Activated CD4-positive, alpha-beta T cell treated with anti-CD3 and anti-CD28 coated beads, Interleukin-2, Interleukin-6, amounts not matched to agents 100 ng/mL and 50 ng/mL, durations not matched to agents 16 hours and 8 hours (primary cell): Measurements from ENCODE around the gene TMC8.
A peak's percentile ranks its signal among the peaks of the same experiment; 100 is the strongest.

ENCODE experiments used
- DNase-seq: peaks from one replicate; pipeline ENCODE4 v3.0.0-alpha.2; 2020

The TMC8 gene

GRCh38 chr17:78124081-78124835 lies 6.3 kb upstream of the TMC8 start:
- DNase-seq = no peak

DNA sequence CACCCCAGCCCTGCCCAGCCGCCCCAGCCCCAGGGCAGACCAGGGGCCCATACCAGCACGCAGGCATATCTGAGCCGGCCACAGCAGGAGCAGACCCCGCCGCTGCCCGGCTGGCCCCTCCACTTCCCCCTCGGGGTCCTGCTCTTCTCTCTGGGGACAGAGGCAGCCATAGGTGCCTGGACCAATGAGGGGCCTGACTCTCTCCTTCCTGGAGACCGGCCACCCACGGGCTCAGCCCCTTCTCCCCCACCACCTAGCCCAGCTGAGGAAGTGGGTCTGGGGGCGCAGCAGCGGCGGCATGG lies 5.8 kb upstream of the TMC8 start:
- DNase-seq = no peak

GRCh38 chr17:78125138-78125913 lies 5.2 kb upstream of the TMC8 start:
- no peak for DNase-seq

DNA sequence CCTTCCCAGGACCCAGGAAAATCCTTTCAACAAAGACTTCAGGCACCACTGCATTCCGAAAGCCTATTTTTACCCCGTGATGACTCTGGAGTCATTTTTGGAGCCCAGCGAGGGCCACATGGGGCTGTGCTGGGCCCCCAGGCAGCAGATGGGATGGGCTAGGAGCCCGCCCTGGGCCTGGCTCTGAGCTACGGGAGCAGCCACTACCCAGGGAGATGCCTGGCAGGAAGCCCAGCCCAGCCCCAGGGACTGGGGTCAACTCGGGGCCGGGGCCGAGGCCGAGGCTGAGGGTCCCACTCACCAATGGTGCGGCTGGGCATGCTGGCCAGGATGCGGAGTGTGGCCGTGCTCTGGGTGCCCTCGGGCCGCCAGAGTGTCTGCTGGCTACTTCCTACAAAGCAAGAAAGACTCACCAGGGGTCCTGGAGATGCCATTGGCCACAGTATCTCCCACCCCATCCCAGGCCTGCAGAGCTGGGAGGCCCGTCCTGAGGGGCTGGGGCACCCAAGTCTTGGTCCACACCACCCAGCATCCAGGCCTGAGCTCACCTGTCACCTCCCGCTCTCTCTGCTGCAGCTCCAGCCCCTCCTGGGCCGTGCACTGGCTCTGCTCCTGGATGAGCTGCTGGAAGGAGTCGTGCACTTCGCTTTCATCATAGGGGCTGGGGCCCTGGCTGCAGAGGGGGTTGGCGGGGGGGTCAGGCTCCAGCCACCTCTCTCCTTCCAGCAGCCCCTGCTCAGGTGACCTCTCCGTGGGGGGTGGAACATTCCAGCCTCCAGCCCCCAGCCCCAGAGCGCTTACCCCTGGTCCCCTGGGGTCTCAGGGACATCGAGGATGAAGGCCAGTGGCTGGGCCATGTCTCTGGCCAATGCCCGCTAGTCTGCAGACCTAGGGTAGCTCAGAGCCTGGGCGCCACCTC lies 4.3 kb upstream of the TMC8 start:
- no peak for DNase-seq

DNA sequence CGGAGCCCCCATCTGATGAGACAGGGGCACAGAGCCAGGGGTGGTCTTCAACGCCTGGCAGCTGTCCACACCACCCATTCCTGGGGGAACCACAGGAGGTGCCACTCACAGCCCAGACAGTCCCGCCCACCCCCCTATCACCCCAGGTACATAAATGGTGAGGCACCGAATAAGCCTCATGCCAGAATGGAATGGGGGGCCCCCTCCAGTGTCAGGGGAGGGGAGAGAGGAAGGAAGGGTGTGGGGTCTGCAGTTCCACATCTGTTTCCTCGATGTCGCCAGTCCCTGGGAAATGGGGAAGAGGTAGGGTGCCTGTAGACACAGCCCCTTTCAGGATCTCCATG lies 3.7 kb upstream of the TMC8 start:
- DNase-seq = no peak

GRCh38 chr17:78127239-78127887 lies 3.2 kb upstream of the TMC8 start:
- DNase-seq = peak; percentile 89

- no peak for DNase-seq
Measured at GRCh38 chr17:78127888-78128550, 2.6 kb upstream of the TMC8 start.

DNA sequence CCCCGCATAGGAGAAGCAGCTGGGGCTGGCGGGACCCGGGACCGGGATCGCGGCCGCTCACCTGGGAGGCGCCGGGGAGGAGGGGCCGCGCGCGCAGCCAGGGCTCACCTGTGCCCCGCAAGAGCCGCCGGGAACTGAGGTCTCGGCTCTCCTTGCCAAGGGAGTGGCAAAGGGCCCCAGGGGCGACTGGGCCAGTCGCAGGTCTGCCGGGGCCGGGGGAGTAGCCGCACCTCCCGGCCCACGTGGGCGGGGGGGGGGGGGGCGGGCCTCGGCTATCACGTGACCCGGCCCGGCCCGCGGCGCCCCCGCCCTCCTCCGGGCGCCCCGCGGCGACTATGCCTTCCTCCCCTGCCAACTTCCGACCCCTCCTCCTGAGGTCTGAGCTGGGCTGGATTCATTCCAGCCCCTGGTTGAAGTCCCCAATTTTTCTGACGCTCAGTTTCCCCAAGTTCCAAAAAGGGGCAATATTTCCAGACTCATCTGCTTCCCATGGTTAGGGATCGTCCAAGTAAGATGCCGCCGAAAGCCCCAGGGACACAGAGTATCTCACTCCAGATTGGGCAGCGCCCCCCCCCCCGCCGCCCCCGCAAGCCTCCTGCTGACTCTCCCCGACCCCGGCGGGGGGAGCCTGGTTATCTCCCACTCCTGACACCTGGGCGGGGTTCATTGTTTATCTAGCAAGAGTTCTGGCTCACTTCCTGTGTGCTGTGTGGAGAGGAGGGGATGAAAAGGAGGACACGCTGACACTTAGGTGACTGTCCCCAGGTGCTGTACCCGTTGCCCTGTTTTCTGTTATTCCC lies 1.8 kb upstream of the TMC8 start, which contains the start of gene TMC6:
Gene TMC6 (minus strand): TSS at position 205 of the 800 bp plus-strand sequence. CDS start 1,923 bp downstream, outside the sequence.
- DNase-seq = peak; percentile 85

- peak; percentile 67 for DNase-seq
Measured at GRCh38 chr17:78129351-78130089, 1.1 kb upstream of the TMC8 start.

DNA sequence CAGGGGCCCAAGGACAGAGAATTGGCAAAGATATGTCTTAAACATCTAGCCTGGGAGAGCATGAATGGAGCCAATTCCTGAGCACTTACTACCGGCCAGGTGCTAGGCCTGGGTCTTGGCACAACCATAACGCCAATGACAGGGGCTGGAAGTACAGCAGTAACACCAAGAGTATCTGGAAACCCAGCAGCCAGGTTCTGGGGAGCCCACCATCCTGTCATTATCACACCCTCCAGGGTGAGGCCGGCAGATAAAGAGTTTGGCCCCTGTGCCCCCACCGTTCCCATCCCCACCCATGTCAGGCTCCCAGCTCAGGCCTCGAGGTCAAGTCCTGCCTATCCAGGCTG lies 508 bp upstream of the TMC8 start:
- DNase-seq = no peak

- peak; percentile 62 for DNase-seq
Measured at GRCh38 chr17:78131172-78132083, 857 bp downstream of the TMC8 start.

GRCh38 chr17:78132084-78132676 lies 1.6 kb downstream of the TMC8 start:
- peak; percentile 82 for DNase-seq

DNA sequence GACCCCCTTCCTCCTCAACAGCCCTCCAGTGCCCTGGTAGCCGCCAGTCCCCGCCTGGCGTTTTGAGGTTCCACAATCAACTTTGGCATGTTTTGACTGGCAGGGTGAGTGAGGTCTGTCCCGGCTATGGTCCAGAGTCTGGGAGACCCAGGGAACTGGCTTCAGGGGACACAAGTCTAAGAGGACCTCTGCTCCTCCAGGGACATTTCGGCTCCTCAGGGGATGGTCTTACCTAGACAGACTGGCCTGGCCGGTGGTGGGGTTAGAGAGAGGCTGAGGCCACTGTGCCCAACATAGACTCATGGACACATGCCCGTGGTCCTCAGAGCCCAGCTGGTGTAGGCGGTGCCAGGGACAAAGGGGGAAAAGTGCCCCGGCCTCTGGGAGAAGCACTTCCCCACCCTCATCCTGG lies 2.2 kb downstream of the TMC8 start:
- DNase-seq = no peak

DNA sequence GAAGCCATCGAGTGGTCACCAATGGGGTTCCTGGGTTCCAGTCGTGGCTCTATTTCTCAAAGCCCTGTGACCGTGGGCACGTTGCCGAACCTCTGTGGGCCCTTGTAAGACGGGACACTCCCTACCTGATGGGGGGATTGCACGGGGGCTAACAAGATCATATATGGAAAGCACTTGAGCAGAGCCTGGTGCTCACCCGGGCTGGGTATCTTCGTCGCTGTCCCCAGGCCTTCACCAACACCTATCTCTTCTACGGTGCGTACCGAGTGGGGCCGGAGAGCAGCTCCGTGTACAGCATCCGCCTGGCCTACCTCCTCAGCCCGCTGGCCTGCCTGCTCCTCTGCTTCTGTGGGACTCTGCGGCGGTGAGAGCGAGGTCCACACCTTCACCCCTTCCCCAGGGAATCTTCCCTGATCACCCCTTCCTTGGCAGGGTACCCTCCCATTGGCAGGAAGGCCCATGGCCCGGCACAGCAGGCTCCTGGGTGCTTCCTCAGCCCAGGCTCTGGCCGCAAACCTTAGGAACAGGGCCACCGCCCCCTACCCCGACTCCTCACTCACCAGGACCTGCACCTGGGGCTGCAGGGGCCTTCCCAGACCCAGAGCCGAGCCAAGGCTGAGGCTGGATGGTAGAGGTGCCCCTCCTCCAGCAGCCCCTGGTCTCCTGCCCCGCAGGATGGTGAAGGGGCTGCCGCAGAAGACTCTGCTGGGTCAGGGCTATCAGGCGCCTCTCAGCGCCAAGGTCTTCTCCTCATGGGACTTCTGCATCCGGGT lies 2.8 kb downstream of the TMC8 start:
- no peak for DNase-seq

DNA sequence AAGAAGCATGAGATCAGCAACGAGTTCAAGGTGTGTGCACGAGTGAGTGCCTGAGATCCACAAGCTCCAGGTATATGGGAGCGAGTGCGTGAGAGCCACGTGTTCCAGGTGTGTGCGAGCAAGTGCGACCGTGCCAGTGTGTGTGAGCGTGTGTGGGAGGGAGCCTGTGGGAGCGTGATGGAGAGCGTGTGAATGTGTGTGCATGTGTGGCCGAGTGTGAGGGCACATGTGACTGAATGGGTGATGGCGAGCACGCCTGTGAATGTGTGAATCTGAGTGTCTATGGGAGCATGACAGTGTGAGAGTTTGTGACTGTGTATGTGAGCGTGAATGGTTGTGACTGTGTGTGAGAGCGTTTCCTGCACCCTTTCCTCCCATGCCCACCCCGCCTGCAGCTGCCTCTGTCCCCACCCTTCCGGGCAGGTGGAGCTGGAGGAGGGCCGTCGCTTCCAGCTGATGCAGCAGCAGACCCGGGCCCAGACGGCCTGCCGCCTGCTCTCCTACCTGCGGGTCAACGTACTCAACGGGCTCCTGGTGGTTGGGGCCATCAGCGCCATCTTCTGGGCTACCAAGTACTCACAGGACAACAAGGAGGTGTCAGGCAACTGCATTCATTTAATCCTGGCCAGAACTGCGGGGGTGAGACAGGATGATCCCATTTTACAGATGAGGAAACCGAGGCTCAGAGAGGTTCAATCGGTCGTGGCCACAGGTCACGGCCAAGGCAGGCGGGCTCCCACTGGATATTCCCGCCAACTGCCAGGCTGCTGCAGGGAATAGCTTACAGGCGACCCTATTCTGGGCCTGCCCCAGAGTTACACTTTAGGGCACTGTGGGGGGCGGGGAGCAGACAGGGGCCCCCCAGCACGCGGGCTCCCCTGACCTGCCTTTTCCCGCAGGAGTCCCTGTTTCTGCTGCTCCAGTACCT lies 3.7 kb downstream of the TMC8 start:
- peak; percentile 89 for DNase-seq

GRCh38 chr17:78134899-78135385 lies 4.4 kb downstream of the TMC8 start:
- DNase-seq = no peak

DNA sequence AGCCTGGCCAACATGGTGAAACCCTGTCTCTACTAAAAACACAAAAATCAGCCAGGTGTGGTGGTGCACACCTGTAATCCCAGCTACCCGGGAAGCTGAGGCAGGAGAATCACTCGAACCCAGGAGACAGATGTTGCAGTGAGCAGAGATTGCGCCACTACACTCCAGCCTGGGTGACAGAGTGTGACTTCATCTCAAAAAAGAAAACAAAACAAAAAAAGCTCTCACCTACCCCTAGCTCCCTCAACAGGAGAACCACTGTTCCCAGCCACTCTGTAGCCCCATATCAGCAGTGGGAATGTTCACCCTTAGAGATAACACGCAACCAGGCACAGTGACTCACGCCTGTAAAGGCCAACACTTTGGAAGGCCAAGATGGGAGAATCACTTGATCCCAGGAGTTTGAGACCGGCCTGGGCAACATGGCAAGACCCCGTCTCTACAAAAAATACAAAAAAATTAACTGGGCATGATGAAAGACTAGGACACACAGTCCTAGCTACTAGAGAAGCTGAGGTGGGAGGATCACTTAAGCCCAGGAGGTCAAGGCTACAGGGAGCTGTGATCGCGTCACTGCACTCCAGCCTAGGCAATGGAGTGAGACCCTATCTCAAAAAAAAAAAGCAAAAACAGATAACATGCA lies 5.4 kb downstream of the TMC8 start:
- DNase-seq = no peak
